GM21381 (cell line): ENCODE data around the gene PHLDB1.
A peak's percentile ranks its signal among the peaks of the same experiment; 100 is the strongest.
"Not testable (repeated sequence)": the region's sequence is repeated elsewhere in the genome, so short reads cannot be mapped to it uniquely, and the experiment has no call there.

Experiments used
- ATAC-seq: cut with Tn5 transposase; IDR thresholded peaks from one replicate; pipeline ENCODE4 v1.9.1; 2021; ENCODE audit warnings: mild to moderate bottlenecking, moderate library complexity; ENCODE audit not compliant: unreplicated experiment

The PHLDB1 gene

DNA sequence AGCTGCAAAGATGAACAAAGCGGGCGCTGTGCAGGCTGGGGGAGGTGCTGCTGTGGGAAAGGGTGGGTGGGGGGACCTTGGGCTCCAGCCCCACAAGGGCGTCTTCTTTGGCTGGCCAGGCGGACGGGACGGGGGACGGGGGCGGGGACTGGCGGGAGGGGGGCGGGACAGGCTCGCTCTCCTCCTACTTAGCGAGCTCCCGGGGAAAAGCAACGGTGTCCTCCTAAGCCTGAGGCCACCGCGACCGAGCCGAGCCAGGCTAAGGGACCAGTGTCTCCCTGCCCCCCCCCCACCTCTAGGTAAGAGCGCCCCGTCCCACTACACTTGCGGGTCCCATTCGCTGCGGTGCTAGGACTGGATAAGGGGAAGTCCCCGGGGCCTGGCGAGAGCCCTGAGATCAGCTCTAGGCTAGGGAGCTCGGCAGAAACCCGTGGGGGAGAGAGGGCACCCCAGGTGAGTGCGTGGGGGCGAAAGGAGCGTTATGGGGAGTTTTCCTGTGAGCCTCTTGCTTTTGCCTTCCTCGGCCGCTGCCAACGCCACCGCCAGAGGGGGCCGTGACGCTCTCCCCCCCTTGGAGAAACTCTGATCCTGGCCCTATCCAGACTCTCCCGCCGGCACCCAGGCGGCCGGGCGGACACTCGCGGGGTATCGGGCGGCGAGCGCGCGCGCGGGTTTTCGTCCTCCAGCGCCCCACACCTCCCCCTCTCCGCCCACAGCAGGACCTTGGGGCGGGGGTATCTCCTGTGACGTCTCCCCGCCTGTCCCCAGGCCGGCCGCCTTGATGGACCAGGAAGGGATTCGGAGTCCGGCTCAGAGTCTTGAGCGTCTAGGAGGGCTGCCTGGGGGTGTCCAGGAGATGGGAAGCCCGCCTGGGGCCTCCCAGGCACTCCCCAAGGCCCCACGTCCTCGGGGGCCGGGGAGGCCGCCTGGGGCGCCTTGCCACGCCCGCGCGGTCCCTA, at the start of gene PHLDB1:
Gene PHLDB1 (plus strand): TSS at position 215 of the 959 bp plus-strand sequence. CDS start 6,222 bp downstream, outside the sequence.
- ATAC-seq, result no peak

DNA sequence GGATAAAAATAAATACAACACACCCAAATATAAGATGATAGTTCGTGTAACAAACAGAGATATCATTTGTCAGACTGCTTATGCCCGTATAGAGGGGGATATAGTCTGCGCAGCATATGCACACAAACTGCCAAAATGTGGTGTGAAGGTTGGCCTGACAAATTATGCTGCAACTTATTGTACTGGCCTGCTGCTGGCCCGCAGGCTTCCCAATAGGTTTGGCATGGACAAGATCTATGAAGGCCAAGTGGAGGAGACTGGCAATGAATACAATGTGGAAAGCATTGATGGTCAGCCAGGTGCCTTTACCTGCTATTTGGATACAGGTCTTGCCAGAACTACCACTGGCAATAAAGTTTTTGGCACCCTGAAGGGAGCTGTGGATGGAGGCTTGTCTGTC, 46.6 kb upstream of the PHLDB1 start:
- ATAC-seq, result no peak

DNA sequence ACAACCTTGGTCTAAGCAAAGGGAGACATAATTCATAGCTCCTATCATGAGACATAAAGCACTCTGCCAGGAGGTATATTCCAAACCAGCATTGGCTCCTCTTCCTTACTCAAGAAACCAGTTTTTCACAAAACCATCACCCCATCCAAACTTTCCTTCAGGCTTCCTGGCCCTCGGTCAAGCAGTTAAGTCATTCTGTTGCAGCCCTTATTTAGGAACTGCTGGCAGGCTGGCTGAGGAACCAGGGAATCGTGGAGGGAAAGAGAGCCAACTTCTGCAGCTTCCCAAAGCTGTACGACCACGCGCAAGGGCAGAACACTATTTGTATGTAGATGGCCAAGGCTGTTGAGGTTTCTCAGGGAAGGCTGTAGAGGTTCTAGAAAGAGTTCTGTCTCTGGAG, 42.4 kb upstream of the PHLDB1 start:
- ATAC-seq, result no peak

DNA sequence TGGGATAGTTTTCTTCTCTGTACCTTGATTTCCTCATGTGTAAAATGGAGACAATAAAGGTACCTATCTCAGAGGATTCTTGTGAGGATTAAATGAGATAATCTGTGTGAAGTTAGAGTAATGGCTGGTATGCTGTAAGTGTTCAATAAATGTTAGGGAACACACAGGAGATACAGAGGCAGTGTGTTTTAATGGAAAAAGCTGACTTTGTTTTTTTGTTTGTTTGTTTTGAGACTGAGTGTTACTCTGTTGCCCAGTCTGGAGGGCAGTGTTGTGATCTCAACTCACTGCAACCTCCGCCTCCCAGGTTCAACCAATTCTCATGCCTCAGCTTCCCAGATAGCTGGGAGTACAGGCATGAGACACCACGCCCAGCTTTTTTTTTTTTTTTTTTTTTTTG, 37.7 kb upstream of the PHLDB1 start:
- no peak for ATAC-seq

DNA sequence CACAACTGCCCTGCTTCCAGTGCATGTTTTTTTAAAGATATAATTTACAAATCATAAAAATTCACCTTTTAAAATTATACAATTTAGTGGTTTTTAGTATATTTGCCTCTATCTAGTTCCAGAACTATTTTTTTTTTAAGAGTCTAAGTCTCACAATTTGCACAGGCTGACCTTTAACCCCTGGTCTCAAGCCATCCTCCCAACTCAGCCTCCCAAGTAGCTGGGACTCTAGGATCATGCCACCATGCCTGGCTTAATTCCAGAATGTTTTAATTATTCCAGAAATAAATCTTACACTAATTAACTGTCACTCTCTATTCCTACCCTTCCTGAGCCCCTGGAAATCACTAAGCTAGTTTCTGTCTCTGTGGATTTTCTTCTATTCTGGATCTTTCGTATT, 36.6 kb upstream of the PHLDB1 start:
- ATAC-seq, result no peak

DNA sequence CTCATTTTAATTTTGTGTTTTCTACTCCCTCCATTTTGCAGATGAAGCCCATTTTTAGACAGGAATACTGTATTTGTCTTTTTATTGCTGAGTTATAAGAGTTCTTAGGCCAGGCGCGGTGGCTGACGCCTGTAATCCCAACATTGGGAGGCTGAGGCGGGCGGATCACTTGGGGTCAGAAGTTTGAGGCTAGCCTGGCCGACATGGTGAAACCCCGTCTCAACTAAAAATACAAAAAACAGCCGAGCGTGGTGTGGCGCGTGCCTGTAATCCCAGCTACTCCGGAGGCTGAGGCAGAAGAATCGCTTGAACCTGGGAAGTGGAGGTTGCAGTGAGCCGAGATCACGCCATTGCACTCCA, 35.7 kb upstream of the PHLDB1 start:
- ATAC-seq, result not testable (repeated sequence)

DNA sequence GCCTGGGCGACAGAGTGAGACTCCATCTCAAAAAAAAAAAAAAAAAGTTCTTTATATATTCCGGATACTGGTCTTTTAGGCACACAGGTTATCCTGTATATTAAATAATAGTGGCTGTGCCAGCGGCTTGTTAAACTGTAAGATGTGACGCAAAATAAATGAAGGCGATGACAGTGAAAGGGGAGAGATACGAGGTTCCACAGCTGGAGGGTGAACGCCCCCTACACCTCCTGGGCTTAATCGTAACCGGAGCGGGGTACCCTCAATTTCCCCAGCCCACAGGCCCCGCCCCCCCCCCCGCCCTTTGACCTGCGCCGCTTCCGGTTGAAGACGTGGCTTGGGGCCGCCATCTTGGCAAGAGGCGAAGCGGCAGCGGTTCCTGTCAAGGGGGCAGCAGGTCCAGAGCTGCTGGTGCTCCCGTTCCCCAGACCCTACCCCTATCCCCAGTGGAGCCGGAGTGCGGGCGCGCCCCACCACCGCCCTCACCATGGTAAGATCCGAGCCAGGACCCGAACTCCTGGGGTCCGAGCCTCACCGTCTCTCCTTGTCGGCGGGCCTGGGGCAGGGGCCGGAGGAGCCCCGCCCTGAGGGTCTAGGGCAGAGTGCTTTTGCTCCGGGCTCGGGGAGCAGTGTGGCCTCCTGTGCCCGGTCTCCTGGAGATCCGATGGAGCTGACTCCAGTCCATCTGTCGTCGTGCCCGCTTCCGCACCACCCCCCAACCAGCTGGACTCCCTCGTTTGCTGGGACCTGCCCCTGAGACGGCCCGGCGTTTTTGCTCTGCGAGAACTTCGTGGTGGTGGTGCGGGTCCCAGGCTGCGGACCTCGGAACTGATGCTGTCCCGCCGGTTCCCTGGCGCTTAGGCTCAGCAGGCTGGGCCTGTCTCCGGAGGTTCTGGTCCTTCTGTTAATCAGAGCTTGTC, 35.1 kb upstream of the PHLDB1 start, which contains the start of gene ARCN1:
Gene ARCN1 (plus strand): TSS at position 349 of the 920 bp plus-strand sequence. CDS start 139 bp downstream, at position 488.
- ATAC-seq, result peak; percentile 81

DNA sequence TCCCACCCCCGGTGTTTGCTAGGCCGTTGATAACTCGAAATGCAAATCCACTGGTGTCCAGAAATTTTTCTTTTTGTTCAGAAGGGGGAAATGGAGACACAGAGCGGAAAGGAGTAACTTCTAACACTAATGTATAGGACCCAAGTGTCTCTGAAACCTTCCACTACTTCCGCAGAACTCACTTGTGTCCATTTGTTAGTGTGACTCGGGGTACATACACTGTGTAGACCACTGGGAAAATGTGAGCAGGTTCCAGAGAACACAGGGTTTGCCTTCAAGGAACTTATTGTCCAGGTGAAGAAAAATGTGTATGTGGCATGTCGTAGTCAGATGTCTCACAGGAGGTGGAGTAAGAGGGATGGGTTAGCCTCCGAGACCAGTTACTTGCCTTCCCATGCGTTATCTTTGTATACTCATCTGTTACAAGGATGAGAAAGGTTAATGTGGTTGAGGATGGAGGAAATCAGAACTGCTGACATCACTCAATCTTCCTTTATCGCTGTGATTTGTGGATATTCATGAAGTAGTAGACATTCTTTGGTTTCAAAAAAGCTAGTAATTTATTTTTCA, 34.3 kb upstream of the PHLDB1 start:
- no peak for ATAC-seq

DNA sequence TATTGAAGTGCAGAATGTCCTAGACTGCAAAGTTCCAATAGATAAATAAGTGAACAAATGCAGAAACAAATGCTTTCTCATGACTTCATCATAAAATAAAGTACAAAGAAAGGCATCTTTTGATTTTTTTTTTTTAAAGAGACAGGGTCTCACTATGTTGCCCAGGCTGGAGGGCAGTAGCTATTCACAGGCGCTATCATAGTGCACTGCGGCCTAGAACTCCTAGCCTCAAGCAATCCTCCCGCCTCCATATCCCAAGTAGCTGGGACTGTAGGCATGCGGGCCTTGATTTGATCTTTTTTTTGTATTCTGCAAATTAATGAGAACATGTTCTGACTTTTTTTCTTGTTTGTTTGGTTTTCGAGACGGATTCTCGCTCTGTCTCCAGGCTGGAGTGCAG, 32.8 kb upstream of the PHLDB1 start:
- no peak for ATAC-seq

DNA sequence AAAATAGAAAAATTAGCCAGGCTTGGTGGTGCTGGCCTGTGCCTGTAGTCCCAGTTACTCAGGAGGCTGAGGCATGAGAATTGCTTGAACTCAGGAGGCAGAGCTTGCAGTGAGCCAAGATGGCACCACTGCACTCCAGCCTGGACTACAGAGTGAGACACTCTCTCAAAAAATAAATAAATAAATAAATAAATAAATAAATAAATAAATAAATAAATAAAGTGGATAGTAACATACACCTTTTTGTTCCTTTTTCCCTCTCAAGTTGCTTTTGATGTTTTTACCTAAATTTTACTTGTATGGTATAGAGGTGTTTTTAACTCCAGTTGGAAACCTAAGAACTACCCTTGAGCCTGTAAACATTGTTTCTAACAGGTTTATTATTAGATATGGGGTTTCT, 29.4 kb upstream of the PHLDB1 start:
- not testable (repeated sequence) for ATAC-seq

DNA sequence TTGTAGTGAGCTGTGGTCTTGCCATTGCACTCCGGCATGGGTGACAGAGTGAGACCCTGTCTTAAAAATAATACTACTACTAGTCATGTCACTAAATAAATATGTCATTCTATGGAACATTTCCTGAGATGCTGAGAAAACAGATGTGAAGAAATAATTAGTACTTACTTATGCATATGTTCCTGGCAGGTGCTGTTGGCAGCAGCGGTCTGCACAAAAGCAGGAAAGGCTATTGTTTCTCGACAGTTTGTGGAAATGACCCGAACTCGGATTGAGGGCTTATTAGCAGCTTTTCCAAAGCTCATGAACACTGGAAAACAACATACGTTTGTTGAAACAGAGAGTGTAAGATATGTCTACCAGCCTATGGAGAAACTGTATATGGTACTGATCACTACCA, 26.4 kb upstream of the PHLDB1 start:
- no peak for ATAC-seq

DNA sequence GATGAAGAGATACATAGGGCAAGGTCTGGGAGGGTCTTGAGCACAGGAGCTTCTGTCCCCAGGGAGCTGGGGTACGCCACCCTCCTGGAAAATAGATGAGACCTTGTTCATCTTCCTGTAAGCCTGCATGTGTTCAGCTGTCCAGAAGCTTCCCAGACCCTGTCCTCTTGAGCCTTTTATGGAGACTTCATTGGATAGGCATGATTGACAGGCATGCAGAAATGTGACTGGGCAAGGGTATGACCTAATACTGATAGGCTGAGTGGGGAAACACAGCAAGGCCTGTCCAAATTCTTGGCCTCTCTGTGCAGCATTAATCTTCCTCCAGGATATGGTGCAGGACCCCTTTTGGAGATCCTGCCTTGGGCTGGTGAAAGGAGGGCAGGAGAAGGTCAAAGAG, 19.5 kb upstream of the PHLDB1 start:
- ATAC-seq, result no peak

DNA sequence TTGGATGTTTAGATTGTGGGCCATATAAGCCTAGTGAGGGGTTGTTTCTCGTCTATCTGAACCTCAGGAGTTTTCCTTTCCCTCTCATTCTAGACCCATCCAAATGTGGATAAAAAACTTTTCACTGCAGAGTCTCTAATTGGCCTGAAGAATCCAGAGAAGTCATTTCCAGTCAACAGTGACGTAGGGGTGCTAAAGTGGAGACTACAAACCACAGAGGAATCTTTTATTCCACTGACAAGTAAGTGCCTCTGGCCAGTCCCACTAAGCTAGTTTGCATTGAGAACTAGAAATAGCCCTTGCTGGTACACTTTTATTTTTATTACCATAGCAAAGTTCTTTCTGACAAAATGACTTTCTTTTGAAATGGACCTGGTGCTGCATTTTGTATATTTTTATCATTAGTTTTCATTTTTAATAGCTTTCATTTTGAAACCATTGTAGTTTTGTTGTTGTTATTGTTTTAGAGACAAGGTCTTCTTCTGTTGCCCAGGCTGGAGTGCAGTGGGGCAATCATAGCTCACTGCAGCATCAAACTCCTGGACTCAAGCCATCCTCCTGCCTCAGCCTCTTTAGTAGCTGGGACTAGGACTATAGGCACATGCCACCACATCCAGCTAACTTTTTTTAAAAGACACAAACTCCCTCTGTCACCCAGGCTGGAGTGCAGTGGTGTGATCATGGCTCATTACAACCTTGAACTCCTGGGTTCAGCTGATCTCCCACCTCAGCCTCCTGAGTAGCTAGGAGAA, 14.6 kb upstream of the PHLDB1 start:
- ATAC-seq, result no peak

DNA sequence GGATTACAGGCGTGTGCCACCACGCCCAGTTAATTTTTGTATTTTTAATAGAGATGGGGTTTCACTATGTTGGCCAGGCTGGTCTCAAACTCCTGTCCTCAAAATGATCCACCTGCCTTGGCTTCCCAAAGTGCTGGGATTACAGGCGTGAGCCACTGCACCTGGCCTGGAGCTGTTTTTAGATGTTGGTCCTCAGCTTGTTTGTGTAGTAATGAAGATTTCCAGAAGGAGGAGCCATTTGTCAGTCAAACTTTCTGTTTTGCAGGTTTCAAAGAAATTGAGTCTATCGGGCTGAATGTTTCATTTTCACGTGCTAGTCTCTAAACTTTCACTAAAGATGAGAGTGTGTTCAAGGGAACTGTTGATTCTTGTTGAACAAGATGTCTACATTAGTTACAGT, 12.4 kb upstream of the PHLDB1 start:
- ATAC-seq, result not testable (repeated sequence)

DNA sequence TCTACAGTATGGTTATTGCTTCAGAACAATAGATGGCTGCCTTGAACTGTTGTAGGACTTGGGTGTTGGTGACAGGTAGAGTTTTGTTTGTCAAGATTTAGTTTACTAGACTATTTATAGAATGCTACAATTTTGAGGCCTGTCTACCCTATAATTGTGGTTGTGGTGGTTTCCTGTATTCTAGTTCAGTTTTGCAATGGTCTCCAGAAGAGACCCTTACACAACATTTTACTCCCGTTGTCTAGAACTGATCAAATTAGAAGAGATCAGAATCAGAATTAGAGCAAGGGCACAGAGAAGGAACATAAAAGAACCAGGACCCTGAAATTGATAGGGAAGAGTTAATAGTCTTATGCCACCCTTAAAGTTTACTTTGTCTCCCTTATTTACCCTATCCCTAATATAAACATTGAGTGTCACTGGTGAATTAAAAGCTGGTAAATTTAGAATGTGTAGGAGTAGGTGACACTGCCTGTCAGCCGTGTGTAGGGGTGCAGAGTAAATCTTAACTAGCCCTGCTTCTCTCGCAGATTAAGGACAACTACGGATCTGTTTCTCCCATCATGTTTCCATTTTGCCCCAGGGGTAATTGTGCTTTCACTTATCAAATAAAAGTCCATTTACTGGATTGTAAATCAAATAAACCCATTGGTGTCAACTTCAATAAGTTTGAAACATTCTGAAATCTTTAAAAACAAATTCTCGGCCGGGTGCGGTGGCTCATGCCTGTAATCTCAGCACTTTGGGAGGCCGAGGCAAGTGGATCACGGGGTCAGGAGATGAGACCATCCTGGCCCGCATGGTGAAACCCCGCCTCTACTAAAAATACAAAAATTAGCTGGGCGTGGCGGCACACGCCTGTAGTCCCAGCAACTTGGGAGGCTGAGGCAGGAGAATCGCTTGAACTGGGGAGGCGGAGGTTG, 10.9 kb upstream of the PHLDB1 start:
- no peak for ATAC-seq

DNA sequence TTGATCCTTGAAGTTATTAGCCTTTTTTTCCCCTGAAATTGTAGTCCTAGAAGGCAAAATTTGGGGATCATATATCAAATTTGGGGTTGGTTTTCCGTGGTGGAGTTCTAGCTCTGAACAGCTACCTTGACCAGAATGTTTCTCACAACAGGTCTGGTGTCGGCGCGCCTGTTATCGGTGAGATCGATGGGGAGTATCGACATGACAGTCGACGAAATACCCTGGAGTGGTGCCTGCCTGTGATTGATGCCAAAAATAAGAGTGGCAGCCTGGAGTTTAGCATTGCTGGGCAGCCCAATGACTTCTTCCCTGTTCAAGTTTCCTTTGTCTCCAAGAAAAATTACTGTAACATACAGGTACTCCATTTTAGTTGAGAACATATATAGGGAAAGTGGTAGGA, 9.9 kb upstream of the PHLDB1 start:
- ATAC-seq, result no peak

DNA sequence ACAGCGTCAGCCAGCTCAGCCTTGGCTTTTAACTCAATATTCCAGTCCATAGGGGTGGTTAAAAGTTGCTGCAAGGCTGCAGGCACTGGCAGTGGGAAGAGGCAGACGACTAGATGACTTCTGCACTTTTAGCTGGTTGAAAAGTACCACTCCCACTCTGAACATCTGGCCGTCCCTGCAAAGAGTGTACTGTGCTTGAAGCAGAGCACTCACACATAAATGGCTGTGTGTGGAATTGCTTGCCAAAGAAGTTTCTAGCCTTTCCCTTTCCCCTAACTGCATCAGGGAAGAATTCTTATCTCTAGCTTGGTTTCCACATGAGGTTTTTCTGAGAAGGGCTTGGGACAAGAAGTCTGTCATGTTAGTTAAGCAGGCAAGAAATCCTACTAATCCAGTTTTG, 5.1 kb upstream of the PHLDB1 start:
- no peak for ATAC-seq

DNA sequence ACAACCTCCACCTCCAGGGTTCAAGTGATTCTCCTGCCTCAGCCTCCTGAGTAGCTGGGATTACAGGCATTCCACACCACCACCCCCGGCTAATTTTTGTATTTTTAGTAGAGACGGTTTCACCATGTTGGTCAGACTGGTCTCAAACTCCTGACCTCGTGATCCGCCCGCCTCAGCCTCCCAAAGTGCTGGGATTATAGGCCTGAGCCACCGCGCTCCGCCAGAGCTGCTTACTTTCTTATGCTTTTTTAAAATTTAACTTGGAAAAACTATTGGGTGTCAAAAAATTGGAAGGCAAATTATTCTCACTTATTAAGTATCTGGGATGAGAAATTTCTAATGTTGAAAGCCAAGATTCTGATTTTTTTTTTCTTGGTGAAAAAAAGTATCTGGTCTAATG, 3.7 kb upstream of the PHLDB1 start:
- ATAC-seq, result not testable (repeated sequence)

DNA sequence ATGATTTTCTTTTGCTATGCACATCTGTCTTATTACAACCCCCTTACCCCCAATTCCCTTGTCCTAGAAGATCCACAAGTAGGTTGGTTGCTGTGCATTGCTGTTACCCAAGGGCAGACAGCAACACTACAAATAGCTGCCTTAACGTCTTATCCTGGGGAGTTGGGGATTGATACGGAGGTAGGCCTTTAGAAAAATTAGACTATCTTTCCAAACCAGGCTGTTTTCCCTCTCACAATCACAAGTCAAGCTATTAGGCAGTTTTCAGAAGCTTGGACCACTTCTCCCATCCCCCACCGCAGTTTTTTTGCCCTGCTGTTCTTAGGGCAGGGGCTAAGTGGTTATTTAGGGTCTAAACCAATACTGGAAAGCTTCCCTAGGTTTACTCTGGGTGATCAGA, 2.8 kb upstream of the PHLDB1 start:
- no peak for ATAC-seq
